ENCODE data around the gene RAC3.

GRCh38 chr17:82053556-82054263 lies 22.2 kb downstream of the RAC3 start:
- TF ChIP-seq CTCF (IDR thresholded peaks at IDR 0.05) (no peak), POLR2A (IDR thresholded peaks at IDR 0.05) (no peak)

All from testis (tissue), 2 donors.